ENCODE measurements around the gene CABP2.
"Not testable (repeated sequence)": the region's sequence is repeated elsewhere in the genome, so short reads cannot be mapped to it uniquely, and the experiment has no call there.

The CABP2 gene

GRCh38 chr11:67491276-67492068 is 31.8 kb downstream of the CABP2 start:
- Histone ChIP-seq H3K4me3 (no peak overlapping the region), H3K36me3 (replicated peaks) (peaks cover 30% of the 10 kb centered on the region), H3K4me1 (no peaks in the 10 kb centered on the region), H3K9me3 (no peaks in the 10 kb centered on the region), H3K27me3 (ENCODE audit: low read depth) (no peaks in the 10 kb centered on the region)
- in situ Hi-C loops (cut with MboI; ENCODE audit: low sequenced_read_pairs), result no loop called here
- no peak for DNase-seq (ENCODE audit: low spot score in 2 of 2)

- Histone ChIP-seq H3K9me3 (no peaks in the 10 kb centered on the region), H3K27me3 (ENCODE audit: low read depth) (no peaks in the 10 kb centered on the region), H3K36me3 (replicated peaks) (peaks cover 27% of the 10 kb centered on the region), H3K4me3 (no peak overlapping the region), H3K4me1 (no peaks in the 10 kb centered on the region)
- in situ Hi-C loops (cut with MboI; ENCODE audit: low sequenced_read_pairs), result no loop called here
- no peak for DNase-seq (ENCODE audit: low spot score in 2 of 2)
Measured at GRCh38 chr11:67490727-67491065, 32.5 kb downstream of the CABP2 start.

- no peak for DNase-seq (ENCODE audit: low spot score in 2 of 2)
- Histone ChIP-seq H3K9me3 (no peaks in the 10 kb centered on the region), H3K36me3 (replicated peaks) (peaks cover 27% of the 10 kb centered on the region), H3K27me3 (ENCODE audit: low read depth) (no peaks in the 10 kb centered on the region), H3K4me3 (no peak overlapping the region), H3K4me1 (no peaks in the 10 kb centered on the region)
- in situ Hi-C loops (cut with MboI; ENCODE audit: low sequenced_read_pairs), result no loop called here
Measured at GRCh38 chr11:67489885-67490726, 33.1 kb downstream of the CABP2 start.

GRCh38 chr11:67489203-67489884 is 33.9 kb downstream of the CABP2 start:
- Histone ChIP-seq H3K9me3 (no peaks in the 10 kb centered on the region), H3K4me3 (no peak overlapping the region), H3K36me3 (replicated peaks) (peaks cover 27% of the 10 kb centered on the region), H3K27me3 (ENCODE audit: low read depth) (no peaks in the 10 kb centered on the region), H3K4me1 (0 out of 2 replicates have a peak, but pooled peaks cover 1% of the 10 kb centered on the region)
- DNase-seq (ENCODE audit: low spot score in 2 of 2), result no peak
- in situ Hi-C loops (cut with MboI; ENCODE audit: low sequenced_read_pairs), result no loop called here

- in situ Hi-C loops (cut with MboI; ENCODE audit: low sequenced_read_pairs), result no loop called here
- H3K4me3 ChIP-seq, result no peak overlapping the region
- DNase-seq (ENCODE audit: low spot score in 2 of 2), result no peak
- H3K4me1 ChIP-seq, result peaks cover 15% of the 10 kb centered on the region
- H3K36me3 ChIP-seq (replicated peaks), result peaks cover 14% of the 10 kb centered on the region
- H3K9me3 ChIP-seq, result no peaks in the 10 kb centered on the region
- H3K27me3 ChIP-seq (ENCODE audit: low read depth), result no peaks in the 10 kb centered on the region
Measured at GRCh38 chr11:67486481-67487195, 36.6 kb downstream of the CABP2 start.

GRCh38 chr11:67485873-67486361 is 37.3 kb downstream of the CABP2 start:
- peaks cover 12% of the 10 kb centered on the region for H3K36me3 ChIP-seq (replicated peaks)
- DNase-seq (ENCODE audit: low spot score in 2 of 2); H3K4me3 ChIP-seq; H3K27me3 ChIP-seq (ENCODE audit: low read depth); H3K9me3 ChIP-seq; in situ Hi-C loops (cut with MboI; ENCODE audit: low sequenced_read_pairs): not testable (repeated sequence)
- H3K4me1 ChIP-seq, result peaks cover 15% of the 10 kb centered on the region

- in situ Hi-C loops (cut with MboI; ENCODE audit: low sequenced_read_pairs), result no loop called here
- Histone ChIP-seq H3K9me3 (no peaks in the 10 kb centered on the region), H3K36me3 (replicated peaks) (peaks cover 3% of the 10 kb centered on the region), H3K4me1 (peaks cover 15% of the 10 kb centered on the region), H3K4me3 (no peak overlapping the region), H3K27me3 (ENCODE audit: low read depth) (no peaks in the 10 kb centered on the region)
- no peak for DNase-seq (ENCODE audit: low spot score in 2 of 2)
Measured at GRCh38 chr11:67484847-67485311, 38.4 kb downstream of the CABP2 start.

- in situ Hi-C loops (cut with MboI; ENCODE audit: low sequenced_read_pairs), result no loop called here
- Histone ChIP-seq H3K4me1 (peaks cover 15% of the 10 kb centered on the region), H3K9me3 (no peaks in the 10 kb centered on the region), H3K27me3 (ENCODE audit: low read depth) (no peaks in the 10 kb centered on the region), H3K36me3 (replicated peaks) (no peaks in the 10 kb centered on the region; the same call in none of the 2 replicates), H3K4me3 (0 out of 2 replicates have a peak overlapping the region, but pooled peaks have one; percentile 39)
- no peak for DNase-seq (ENCODE audit: low spot score in 2 of 2)
Measured at GRCh38 chr11:67483831-67484665, 39.2 kb downstream of the CABP2 start.

- H3K4me3 ChIP-seq, result peak within 1 kb of the TSS; percentile 39
- peaks cover 15% of the 10 kb centered on the region for H3K4me1 ChIP-seq
- peak; percentile 98 to 99 for DNase-seq (ENCODE audit: low spot score in 2 of 2)
- in situ Hi-C loops (cut with MboI; ENCODE audit: low sequenced_read_pairs), result no loop called here
- H3K9me3 ChIP-seq, result no peaks in the 10 kb centered on the region
- H3K27me3 ChIP-seq (ENCODE audit: low read depth), result no peaks in the 10 kb centered on the region
- H3K36me3 ChIP-seq (replicated peaks), result no peaks in the 10 kb centered on the region; the same call in 1 of the 2 replicates
Measured at GRCh38 chr11:67482827-67483798, 40.1 kb downstream of the CABP2 start, which contains the start of gene AIP. Gene AIP, plus strand, starts transcription at chr11:67483026. Its CDS starts 133 bp downstream, at chr11:67483159.

GRCh38 chr11:67482275-67482826 is 40.9 kb downstream of the CABP2 start:
- in situ Hi-C loops (cut with MboI; ENCODE audit: low sequenced_read_pairs), result no loop called here
- no peak for DNase-seq (ENCODE audit: low spot score in 2 of 2)
- H3K4me3 ChIP-seq, result peak overlapping the region; percentile 39
- H3K9me3 ChIP-seq, result no peaks in the 10 kb centered on the region
- H3K4me1 ChIP-seq, result peaks cover 15% of the 10 kb centered on the region
- no peaks in the 10 kb centered on the region for H3K27me3 ChIP-seq (ENCODE audit: low read depth)
- H3K36me3 ChIP-seq (replicated peaks), result no peaks in the 10 kb centered on the region; the same call in 1 of the 2 replicates

- H3K4me1 ChIP-seq; in situ Hi-C loops (cut with MboI; ENCODE audit: low sequenced_read_pairs): not testable (repeated sequence)
Measured at GRCh38 chr11:67477344-67478050, 45.7 kb downstream of the CABP2 start.

More at GRCh38 chr11:67477344-67478050, 45.7 kb downstream of the CABP2 start:
- not testable (repeated sequence) for H3K4me3 ChIP-seq; DNase-seq (ENCODE audit: low spot score in 2 of 2); H3K9me3 ChIP-seq; H3K36me3 ChIP-seq (replicated peaks); H3K27me3 ChIP-seq (ENCODE audit: low read depth)

All from HAP-1 (cell line).